Measurements from ENCODE around the gene MSH2. TPM values are rescaled to one million over a fixed set of nuclear protein-coding genes. Genes with fewer than 3 reads are reported as not detected.
"Not testable (repeated sequence)": the region's sequence is repeated elsewhere in the genome, so short reads cannot be mapped to it uniquely, and the experiment has no call there.

MSH2 gene
- 95.8 TPM for polyA plus RNA-seq (ENCODE audit: insufficient read length)
- long read RNA-seq, donor 1, transcript MSH2-201 (16 exons, 3,307 nt): major isoform, 5 of 10 reads
- long read RNA-seq, donor 1, partial matches to known transcripts: 5 of 10 reads
- long read RNA-seq, donor 1, other reads (novel, unspliced or antisense): 0 of 10 reads
- long read RNA-seq, donor 2, transcript MSH2-201 (16 exons, 3,307 nt): major isoform, 10 of 10 reads
- long read RNA-seq, donor 2, partial matches to known transcripts: 0 of 10 reads
- long read RNA-seq, donor 2, other reads (novel, unspliced or antisense): 0 of 10 reads
- long read RNA-seq, donor 3, transcript MSH2-201 (16 exons, 3,307 nt): major isoform, 8 of 29 reads
- long read RNA-seq, donor 3, partial matches to known transcripts: 21 of 29 reads
- long read RNA-seq, donor 3, other reads (novel, unspliced or antisense): 0 of 29 reads
- long read RNA-seq, donor 4: 0 reads
- long read RNA-seq, donor 5, transcript MSH2-201 (16 exons, 3,307 nt): major isoform, 17 of 32 reads
- long read RNA-seq, donor 5, partial matches to known transcripts: 15 of 32 reads
- long read RNA-seq, donor 5, other reads (novel, unspliced or antisense): 0 of 32 reads
- long read RNA-seq, donor 6, transcript MSH2-201 (16 exons, 3,307 nt): major isoform, 8 of 8 reads
- long read RNA-seq, donor 6, partial matches to known transcripts: 0 of 8 reads
- long read RNA-seq, donor 6, other reads (novel, unspliced or antisense): 0 of 8 reads
- long read RNA-seq, donor 7, transcript MSH2-201 (16 exons, 3,307 nt): major isoform, 12 of 12 reads
- long read RNA-seq, donor 7, partial matches to known transcripts: 0 of 12 reads
- long read RNA-seq, donor 7, other reads (novel, unspliced or antisense): 0 of 12 reads
- long read RNA-seq, donor 8, partial matches to known transcripts: 0 of 4 reads
- long read RNA-seq, donor 8, other reads (novel, unspliced or antisense): 0 of 4 reads

GRCh38 chr2:47402805-47403608 is at the start of gene MSH2:
MSH2 (plus strand) TSS chr2:47403156; CDS start chr2:47403192, 36 bp downstream.
- DNase-seq: peak; percentile 89

DNA sequence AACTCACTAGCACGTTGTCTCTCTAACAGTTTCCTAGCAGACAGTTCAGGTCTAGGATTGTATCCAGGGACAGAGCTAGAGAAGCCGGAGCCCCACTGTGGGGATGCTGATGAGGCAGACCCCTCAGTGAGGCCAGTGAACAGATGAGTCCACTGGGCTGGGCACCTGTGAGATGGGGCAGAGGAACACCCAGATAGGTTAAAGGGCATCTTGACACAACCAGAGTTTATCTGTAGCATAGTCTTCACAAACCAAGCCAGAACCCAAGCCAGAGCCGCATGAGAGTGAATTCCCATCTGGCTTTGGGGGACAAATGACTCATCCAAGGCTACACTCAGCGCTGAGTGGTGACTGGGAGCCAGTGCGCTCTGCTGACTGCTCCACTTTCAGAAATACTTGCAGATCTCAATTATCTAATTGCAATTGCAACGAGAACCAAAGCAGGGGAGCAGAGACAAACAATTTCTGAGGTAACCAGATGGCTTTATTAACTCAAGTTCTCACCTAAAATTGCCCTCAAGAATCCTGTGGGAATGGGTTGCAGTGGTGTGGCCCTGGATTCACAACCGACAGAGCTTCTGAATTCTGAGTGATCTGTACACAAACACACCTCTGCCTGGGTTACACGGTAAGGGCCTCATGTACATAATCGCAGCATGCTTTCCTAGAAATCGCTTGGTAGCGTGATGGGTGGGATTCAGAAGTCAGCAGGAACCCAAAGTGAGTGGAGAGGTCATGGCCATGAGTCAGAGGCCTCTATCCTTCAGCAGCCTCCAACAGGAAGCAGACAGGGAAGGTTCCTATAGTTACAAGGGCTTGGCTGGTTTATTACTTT is 48.7 kb upstream of the MSH2 start:
- DNase-seq: no peak

- no peak for DNase-seq
Observed at GRCh38 chr2:47354848-47355204, 48.1 kb upstream of the MSH2 start.

DNA sequence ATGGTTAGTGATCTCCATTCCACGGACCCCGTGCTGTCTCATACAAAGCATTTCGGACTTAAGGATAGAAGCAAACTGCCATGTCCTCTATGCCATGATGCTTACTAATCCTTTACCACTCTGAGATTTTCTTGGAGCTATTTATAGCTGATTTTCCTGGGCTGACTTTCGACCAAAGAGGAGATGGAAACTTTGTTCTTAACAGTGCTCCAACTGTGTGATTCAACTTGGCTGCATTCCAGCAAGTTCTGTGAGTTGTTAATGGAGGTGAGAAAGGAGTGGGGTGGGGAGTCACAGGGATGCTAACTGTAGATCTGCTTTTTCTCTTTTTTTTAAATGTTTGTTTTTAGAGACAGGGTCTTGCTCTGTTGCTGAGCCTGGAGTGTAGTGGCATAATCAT is 45.5 kb upstream of the MSH2 start:
- DNase-seq: no peak

DNA sequence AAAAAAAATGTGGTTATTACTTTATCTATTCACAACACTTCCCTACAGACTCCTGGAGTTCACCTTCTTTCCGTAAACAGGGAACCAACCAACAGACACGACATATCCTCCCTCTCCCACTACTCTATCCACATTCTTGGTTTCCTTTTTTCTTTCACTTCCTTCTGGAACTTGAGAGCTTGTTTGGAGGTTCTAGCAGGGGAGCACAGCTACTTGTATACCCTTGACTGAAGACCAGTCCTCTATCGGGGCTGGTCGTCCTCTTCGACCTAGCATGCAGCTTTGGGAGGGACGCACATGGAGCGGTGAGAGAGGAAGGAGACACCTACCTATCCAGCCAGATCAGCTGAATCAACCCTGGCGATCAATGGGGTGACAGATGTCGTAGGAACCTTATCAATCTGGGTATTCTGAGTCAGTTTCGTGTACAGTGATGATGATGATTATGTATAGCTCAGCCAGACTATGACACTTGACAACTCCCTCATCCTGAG is 43.5 kb upstream of the MSH2 start:
- no peak for DNase-seq

DNA sequence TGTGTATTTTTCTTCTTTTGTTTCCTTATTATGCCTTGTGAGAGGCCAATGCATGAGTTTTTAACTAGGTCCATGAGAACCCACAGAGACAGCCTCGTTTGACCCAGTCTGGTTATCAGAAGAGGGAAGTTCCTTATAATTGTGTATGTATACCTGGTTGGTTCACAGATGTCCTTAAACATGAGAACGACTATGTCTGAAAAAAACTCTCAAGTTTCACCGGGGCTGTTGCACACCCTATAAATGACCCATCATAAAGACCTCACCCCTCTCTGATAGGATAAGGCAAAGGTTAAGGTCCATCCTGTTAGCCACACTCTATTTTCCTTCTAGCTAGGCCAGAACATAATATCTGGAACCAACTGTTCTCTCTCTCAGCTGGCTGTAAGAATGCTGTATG is 42.7 kb upstream of the MSH2 start:
- DNase-seq: no peak

DNA sequence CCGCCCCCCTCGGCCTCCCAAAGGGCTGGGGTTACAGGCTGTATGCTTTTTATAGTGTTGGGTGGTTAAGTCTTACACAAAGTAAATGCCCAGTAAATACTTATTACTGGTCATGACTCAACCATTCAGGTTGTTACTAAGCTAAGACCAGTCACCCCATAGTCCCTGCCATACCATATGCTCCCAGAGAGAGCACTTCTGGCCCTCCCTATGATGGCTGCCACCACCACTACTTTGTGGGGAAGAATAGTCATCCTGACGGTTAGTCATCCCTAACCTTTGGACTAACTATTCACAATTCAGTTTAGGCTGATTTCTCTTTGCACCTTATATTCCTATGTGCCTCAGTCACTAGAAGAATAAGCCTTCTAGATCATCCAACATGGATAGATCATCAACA is 42.0 kb upstream of the MSH2 start:
- DNase-seq: no peak

DNA sequence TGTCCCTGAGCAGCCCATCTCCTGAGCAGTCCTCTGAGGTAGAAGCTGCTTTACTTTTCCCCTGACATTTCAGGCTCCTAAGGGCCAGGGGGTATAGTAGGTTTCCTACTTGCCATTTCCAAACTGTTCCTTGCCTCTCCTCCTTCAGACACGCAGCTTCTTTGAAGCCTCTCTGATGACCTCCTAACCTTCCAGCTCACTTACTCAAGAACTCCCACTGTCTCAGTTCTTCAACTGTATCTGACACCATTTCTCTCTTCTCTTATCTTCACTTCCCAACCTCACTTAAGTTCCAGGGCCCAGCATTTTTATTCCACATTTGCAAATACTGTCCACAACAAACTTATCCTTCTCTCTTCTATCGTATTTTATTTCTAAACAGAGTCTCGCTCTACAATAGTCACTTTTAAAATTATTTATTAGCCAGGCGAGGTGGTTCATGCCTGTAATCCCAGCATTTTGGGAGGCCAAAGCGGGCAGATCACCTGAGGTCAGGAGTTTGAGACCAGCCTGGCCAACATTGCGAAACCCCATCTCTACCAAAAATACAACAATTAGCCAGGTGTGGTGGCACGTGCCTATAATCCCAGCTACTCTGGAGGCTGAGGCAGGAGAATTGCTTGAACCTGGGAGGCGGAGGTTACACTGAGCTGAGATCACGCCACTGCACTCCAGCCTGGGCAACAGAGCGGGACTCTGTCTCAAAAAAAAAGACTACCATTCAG is 41.3 kb upstream of the MSH2 start:
- DNase-seq: not testable (repeated sequence)

GRCh38 chr2:47373747-47374146 is 29.2 kb upstream of the MSH2 start:
- no peak for DNase-seq

DNA sequence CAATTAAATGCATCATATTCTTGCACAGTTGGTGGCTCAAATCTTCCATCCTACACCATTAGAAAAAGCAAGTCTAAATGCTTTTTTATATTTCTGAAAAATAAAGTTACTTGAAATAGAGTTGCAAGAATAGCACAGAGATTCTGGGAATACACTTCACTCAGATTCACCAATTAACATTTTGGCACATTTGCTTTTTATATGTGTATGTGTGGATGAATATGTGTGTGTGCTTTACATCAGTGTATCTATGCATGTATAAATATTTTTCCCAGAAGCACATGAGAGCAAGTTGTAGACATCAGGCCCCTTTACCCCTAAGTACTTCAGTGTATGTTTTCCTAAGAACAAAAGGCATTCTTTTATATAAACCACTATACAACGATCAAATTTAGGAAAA is 27.6 kb upstream of the MSH2 start:
- DNase-seq: no peak

DNA sequence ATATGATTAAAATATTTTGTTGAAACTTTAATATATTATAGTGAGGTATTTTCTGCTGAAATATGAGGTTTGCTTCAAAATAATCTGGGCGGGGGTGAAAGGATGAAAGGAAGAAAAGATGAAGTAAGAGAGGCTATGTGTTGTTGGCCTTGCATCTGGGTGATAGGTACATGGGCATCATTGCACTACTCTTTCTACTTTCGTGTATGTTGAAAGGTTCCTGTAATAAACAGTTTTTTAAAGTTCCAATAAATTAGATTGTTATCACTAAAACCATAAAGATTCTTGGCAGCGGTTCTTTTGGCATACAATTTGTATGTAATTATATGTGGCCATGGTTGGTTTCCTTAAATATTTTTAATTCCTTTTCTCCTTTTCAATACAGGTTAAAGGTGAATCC is 23.6 kb upstream of the MSH2 start:
- no peak for DNase-seq

DNA sequence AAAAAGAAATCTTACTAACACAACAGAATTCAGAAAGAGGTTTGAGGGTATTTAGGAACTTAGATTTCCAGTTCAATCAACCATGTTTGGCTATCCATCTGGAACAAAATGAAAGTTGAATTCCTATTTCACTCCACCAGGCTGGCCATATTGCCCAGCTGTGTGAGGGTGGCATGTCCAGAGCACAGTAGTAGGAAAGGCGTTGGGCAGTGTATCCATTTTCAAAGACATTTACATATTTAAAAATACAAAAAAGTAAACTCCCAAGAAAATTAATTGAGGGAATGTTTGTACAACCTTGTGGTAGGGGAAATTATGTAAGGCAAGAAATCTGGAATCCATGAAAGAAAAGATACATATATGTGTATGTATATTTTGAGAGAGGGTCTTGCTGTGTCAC is 21.5 kb upstream of the MSH2 start:
- no peak for DNase-seq

DNA sequence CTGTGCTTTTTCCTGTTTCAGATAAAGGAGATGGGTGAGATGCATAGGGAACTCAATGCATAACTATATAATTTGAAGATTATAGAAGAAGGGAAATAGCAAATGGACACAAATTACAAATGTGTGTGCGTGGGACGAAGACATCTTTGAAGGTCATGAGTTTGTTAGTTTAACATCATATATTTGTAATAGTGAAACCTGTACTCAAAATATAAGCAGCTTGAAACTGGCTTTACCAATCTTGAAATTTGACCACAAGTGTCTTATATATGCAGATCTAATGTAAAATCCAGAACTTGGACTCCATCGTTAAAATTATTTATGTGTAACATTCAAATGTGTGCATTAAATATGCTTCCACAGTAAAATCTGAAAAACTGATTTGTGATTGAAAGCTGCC is 16.4 kb upstream of the MSH2 start:
- DNase-seq: no peak

DNA sequence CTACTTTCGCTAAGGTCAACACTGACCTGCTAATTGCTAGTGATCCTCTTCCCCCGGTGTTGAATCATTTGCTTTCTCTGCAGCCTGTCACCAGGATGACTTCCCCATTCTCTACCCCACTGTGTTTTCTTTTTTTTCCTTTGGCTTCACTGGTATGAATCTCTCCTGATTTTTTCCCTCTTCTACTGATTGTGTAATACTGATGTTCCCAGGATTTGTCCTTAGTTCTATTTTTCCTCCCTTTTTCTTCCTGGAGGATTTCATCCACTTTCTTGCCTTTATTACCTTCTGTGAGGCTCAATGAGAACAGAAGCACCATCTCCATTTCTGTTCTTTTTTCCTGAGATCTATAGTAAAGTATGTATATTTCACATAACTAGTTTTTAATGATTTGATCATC is 14.1 kb upstream of the MSH2 start:
- no peak for DNase-seq

DNA sequence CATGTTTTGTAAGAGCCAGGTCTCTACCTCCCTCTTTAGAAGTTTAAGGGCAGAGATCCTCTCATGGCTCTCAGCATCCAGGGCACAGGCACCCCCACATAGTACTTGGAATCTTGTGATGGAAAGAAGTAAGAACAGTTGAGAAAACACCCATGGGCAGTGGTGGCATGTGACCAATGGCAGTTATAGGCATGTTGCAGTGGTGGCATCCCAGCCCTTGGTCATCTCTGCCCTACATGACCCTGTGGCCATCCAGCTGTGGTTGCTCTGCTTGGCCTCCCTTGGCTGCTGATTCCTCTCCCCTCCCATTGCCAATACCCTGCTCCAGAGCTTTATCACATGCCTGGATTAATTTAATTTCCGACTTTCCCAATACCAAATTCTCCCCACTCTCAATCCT is 13.3 kb upstream of the MSH2 start:
- no peak for DNase-seq

DNA sequence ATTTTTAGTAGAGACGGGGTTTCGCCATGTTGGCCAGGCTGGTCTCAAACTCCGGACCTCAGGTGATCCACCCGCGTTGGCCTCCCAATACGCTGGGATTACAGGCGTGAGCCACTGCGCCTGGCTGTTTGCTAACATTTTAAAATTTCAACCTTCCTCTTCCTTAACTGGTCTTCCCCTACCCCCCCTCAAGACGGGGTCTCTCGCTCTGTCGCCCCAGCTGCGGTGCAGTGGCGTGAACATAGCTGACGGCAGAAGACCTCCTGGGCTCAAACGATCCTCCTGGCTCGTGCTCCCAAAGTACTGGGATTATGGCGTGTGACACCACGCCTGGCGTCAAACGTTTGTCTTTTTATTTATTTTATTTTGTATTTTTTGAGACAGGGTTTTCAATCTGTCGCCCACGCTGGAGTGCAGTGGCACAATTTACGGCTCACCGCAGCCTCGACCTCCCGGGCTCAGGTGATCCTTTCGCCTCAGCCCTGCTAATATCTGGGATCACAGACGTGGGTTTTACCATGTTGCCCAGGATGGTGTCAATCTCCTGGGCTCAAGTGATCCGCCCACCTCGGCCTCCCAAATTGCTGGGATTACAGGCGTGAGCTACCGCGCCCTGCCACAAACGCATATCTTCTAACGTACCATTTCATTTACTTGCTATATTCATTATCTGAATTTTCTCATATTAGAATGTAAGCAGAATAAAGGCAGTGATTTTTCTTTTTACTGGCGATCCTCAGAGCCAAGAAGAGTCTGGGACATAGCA is 984 bp upstream of the MSH2 start:
- no peak for DNase-seq

- no peak for DNase-seq
Observed at GRCh38 chr2:47402555-47402804, 476 bp upstream of the MSH2 start.

GRCh38 chr2:47403609-47404193 is 745 bp downstream of the MSH2 start:
- peak; percentile 39 for DNase-seq

GRCh38 chr2:47404356-47404755 is 1.4 kb downstream of the MSH2 start:
- DNase-seq: no peak

DNA sequence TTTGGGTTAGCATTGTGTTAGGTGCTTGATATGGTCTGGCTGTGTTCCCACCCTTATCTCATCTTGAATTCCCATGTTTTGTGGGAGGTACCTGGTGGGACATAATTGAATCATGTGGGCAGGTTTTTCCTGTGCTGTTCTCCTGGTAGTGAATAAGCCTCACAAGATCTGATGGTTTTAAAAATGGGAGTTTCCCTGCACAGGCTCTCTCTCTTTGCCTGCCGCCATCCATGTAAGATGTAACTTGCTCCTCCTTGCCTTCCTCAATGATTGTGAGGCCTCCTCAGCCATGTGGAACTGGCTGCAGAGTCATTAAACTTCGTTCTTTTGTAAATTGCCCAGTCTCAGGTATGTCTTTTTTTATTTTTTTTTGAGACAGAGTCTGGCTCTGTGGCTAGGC is 2.8 kb downstream of the MSH2 start:
- no peak for DNase-seq
